Activated effector memory CD4-positive, alpha-beta T cell treated with anti-CD3 and anti-CD28 coated beads, Interleukin-2, amount 50 U/mL, for 16 hours (primary cell): ENCODE results near the gene CSNK2A3.
"Not testable (repeated sequence)": the region's sequence is repeated elsewhere in the genome, so short reads cannot be mapped to it uniquely, and the experiment has no call there.

Experiments
- DNase-seq: peaks from one replicate; pipeline ENCODE4 v3.0.0-alpha.2; 2020

CSNK2A3 gene

DNA sequence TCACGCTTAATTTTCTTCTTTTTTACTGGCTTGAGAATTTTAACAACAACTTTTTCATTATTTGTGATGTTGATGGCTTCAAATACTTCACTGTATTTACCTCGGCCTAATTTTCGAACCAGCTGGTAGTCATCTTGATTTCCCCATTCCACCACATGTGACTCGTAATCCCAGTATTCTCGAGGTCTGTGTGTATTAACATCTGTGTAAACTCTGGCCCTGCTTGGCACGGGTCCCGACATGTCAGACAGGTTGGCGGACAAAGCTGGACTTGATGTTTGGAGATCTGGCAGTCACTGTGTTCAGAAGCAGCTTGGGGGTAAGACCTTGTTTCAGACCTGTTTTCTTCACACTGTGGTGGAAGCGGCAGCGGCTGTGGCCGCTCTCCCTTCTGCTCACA is at the start of gene CSNK2A3:
TSS of gene CSNK2A3 (minus strand) at position 373 of the 400 bp plus-strand sequence. CDS start at position 242, 131 bp downstream.
- DNase-seq: not testable (repeated sequence)

- no peak for DNase-seq
Measured at GRCh38 chr11:11401960-11402535, 49.0 kb upstream of the CSNK2A3 start.

DNA sequence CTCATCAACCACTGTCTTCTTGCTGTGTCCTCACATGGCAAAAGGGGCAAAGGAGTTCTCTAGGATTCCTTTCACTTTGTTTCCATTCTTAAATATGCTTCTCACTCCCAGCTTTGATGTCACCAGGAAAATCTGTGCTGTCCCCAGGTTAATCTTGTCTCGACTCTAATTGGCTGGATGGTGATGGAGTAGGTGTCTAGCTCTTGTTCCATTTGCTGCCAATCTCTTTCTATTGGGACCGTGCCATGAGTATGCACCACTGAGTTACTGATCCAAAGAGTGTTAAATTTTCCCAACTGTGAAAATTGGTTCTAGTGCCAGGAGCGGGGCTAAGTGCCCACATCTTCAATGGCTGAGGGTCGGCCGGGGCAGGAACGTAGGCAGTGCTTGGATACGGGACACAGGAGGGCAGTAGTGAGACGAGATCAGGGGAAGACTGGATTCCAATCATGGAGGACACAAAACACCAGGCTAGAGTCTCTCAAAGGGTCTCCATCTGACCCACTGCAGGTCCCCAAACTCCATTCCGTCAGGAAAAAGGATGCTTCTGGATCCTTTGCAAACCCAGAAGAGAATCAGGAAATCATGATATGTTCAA is 47.7 kb upstream of the CSNK2A3 start:
- DNase-seq: no peak

GRCh38 chr11:11400121-11400520 is 47.1 kb upstream of the CSNK2A3 start:
- DNase-seq: no peak

GRCh38 chr11:11397781-11398180 is 44.7 kb upstream of the CSNK2A3 start:
- no peak for DNase-seq

- no peak for DNase-seq
Measured at GRCh38 chr11:11397036-11397415, 44.0 kb upstream of the CSNK2A3 start.

DNA sequence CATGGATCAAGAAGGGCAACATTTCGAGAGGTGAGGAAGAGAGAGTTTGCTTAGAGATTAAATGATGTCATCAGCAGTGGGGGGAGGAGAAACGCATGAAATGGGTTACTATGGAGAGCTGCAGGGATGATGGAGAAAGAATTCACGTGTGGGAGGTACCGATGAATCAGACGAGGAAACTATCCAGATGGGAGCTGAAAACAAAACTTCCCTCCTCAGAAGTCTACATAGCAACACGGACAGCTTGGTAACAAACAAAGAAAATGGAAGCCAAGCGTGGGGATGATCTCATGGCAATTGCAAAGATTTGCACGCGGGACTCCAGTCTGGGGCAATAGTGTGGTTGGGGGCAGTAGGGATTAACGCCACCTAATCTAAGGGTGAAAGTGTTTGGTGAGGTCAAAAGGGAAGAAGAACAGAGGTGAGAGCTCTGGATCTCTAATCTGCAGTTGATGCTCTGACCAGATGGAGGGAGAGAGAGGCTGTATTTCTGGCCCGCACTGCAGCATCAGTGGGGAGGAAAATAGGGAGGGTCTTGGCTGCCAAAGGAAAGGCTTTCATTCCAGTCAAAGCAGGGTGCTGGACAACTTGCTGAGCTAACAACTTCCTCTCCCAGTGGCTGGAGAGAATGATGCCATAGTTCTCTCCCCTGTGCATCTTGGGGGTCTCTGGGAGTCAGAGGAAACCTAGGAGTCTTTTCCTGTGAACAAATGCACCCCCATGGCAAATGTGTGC is 43.4 kb upstream of the CSNK2A3 start:
- no peak for DNase-seq

GRCh38 chr11:11395126-11395525 is 42.1 kb upstream of the CSNK2A3 start:
- no peak for DNase-seq

DNA sequence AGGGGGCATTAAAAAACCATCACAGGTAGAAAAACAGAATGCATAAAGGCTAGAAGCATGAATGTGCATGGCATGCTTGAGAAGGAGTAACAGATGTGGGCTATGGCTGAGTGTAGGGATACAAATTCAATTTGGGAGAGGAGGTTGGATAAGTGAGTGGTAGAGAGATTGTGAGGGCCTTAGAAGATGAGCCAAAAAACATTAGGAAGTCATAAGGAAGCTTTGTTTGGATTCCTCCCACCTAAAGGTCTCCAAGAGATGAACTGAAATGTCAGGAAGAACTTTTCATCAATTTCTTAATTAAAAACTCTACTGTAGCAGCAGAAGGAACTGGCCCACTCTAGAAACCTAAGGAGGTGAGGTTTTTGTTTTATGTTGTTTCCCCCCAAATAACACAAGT is 41.2 kb upstream of the CSNK2A3 start:
- no peak for DNase-seq

DNA sequence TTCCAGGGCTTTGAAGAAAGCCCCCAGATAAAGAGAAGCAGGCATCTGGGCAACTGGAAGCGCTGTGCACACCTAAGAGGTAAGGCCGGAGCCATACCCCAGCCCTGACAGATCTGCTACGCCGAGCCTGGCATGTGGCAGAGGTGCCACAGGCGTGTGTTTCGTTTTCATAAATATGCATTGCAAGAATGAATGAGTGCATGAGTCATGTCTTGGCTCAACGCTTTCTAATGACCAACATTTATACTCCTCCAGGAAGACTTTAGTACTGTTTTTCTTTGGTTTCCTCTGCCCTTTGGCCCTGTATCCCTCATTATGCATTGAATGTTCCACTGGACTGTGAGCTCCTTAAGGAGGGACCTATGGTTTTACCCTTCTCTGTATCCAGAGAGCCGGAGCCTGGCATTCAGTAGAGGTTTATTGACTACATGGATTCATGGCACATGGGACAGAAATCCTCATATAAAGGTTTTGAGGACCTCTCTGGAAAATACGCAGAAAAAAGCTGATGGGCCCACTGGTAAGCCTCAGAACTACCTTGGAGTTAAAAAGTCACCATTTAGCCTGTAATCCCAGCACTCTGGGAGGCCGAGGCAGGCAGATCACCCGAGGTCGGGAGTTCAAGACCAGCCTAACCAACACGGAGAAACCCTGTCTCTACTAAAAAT is 38.9 kb upstream of the CSNK2A3 start:
- DNase-seq: no peak

DNA sequence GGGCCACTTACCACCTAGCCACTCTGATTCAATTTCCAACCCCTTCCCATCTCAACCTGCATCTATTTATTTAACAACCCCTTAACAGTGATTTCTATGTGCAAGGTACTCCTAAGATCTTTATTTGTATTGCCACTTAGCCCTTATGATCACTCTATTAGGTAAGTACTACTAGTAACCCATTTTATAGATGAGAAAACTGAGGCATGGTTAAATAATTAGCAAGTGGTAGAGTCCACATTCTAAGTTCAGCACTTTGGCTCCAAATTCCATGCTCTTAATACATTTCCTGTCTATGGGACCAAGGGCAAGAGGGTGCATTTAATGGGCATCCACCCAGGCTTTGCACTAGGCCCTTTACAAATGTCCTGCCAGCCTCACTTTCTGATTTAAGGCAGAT is 38.1 kb upstream of the CSNK2A3 start:
- no peak for DNase-seq

DNA sequence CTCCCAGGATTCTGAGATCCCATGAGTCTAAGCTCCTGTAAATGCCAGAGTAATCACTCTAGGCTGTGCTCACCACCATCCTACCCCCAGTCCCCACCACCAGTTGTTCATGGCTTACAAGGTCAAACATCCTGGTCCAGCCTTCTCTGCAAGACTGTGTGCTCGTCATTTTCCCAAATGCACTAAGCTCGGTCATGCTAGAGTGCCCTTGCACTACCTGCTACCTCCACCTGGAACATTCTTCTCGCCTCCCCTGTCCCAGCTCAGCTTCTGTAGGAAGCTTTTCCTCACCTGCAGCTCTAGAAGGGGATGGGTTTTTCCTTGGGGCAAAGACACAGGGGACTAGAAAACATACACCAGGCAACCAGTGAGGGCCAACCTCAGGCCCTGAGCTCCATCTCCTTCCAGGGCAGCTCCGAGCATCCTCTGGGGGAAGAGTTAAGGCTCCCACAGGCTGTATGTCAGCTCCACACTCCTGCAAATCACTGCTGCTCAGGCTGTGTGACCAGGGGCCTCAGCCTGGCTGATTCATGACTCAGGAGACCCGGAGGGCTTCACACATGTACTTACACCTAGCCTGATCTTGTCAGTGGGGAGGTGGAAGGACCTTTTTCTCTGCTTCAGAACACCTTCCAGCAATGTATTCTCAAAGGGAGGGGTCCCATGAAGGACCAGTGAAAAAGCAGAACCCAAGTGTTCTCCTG is 37.2 kb upstream of the CSNK2A3 start:
- DNase-seq: no peak

DNA sequence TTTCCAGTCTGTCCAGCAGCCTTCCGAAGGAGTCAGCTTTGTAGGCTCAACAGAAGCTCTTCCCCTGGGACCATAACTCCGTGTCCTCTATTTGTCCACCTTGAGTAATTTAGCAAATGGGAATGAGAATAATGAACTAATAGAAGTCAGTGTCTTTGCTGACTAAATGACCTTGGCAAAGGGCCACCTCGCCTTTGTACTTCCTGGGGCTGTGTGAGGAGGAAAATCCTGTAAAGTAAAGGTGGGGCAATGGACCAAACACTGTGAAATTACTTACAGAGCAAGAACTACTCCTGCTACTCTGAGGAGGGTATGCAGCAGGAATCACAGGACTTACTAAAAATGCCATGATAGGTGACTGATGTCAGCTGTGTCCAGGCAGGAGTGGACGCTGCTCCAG is 36.2 kb upstream of the CSNK2A3 start:
- no peak for DNase-seq

GRCh38 chr11:11387622-11388305 is 34.7 kb upstream of the CSNK2A3 start:
- DNase-seq: no peak

GRCh38 chr11:11387207-11387606 is 34.2 kb upstream of the CSNK2A3 start:
- DNase-seq: no peak

DNA sequence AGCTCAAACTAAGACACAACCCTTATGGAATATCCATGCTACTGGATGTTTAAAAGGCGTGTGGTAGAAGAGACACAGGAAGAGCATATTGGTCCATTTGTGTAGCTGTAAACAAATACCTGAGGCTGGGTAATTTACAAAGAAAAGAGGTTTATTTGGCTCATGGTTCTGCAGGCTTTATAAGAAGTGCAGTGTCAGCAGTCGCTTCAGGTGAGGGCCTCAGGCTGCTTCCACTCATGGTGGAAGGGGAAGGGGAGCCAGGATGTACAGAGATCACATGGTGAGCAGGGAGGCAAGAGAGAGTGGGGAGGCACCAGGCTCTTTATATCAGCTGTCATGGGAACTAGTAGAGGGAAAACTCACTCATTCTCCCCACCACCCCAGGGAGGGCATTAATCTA is 31.8 kb upstream of the CSNK2A3 start:
- no peak for DNase-seq

- DNase-seq: no peak
Measured at GRCh38 chr11:11383995-11384394, 30.9 kb upstream of the CSNK2A3 start.

DNA sequence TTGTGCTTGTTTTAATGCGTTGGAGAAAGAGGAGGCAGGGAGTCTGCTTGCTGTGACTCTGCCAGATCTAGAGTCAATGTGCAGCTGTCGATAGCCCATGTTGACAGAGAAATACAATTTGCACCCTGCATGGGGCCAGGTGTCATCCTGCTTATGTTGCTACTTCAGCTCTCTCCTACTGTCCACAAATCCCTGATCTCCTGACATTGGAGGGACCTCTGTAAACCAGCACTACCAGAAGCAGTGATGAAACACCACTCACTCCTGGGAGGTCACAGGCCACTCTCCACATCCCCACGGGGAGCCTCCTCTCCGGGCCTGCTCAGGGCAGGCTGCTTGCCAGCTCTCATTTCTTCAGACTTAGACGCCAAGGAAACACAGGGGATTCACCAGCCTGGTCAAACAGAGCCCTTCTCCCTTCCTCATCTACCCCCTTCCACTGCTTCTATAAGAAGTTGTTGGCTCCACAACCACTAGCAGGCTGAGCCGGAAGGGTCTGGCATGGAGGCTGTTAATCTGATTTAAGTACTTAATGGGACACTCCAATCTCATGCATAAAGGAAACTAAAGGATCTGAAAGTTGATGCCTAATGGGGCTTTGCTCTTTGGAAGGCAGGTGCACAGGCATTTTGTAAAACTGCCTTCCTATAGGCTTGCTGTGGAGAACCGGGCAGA is 29.9 kb upstream of the CSNK2A3 start:
- DNase-seq: no peak

GRCh38 chr11:11381471-11382105 is 28.5 kb upstream of the CSNK2A3 start:
- no peak for DNase-seq

- DNase-seq: no peak
Measured at GRCh38 chr11:11380883-11381282, 27.8 kb upstream of the CSNK2A3 start.

- no peak for DNase-seq
Measured at GRCh38 chr11:11380340-11380739, 27.3 kb upstream of the CSNK2A3 start.

DNA sequence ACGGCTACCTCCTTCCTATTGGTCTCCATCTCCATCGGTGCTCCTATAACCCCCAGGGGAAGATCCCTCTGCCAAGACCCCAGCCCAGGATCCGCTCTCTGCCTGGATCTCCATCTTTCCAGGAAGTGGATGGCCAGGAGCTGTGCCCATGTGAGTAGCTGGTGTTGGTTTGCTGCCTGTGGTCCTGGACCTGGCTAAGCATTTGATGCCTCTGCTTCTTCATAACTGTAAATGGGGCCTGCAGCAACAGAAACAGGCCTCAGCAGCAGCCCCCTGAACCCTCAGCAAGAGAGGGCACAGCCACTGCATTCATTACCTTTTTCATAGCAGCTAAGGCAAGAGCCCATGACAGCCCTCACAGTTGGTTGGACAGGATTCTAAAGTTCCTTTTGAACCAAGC is 26.6 kb upstream of the CSNK2A3 start:
- DNase-seq: no peak
